ENCODE results near the gene MICAL3.

Gene MICAL3

GRCh38 chr22:17861909-17862308 lies 162.5 kb downstream of the MICAL3 start:
- Histone ChIP-seq H3K36me3 (replicated peaks) (peaks cover 7% of the 10 kb centered on the region), H3K27ac (no peak overlapping the region), H3K4me3 (ENCODE audit: low read depth, low read length) (no peak overlapping the region), H3K27me3 (replicated peaks) (no peaks in the 10 kb centered on the region)
- TF ChIP-seq CTCF (IDR thresholded peaks at IDR 0.05; ENCODE audit: low read depth, low read length, missing control alignments), result no peak
- no peak for DNase-seq
- in situ Hi-C loops (cut with HindIII; ENCODE audit: low pct_ligation_motif_present, low sequenced_read_pairs), result no loop called here

GRCh38 chr22:17860220-17860965 lies 164.0 kb downstream of the MICAL3 start:
- no peak for TF ChIP-seq CTCF (IDR thresholded peaks at IDR 0.05; ENCODE audit: low read depth, low read length, missing control alignments)
- DNase-seq, result no peak
- H3K36me3 ChIP-seq (replicated peaks), result peaks cover 7% of the 10 kb centered on the region
- no peak overlapping the region for H3K27ac ChIP-seq
- in situ Hi-C loops (cut with HindIII; ENCODE audit: low pct_ligation_motif_present, low sequenced_read_pairs), result no loop called here
- no peaks in the 10 kb centered on the region for H3K27me3 ChIP-seq (replicated peaks)
- H3K4me3 ChIP-seq (ENCODE audit: low read depth, low read length), result no peak overlapping the region

GRCh38 chr22:17858033-17858432 lies 166.3 kb downstream of the MICAL3 start:
- no peak for TF ChIP-seq CTCF (IDR thresholded peaks at IDR 0.05; ENCODE audit: low read depth, low read length, missing control alignments)
- H3K27me3 ChIP-seq (replicated peaks), result no peaks in the 10 kb centered on the region
- H3K27ac ChIP-seq, result no peak overlapping the region
- DNase-seq, result no peak
- in situ Hi-C loops (cut with HindIII; ENCODE audit: low pct_ligation_motif_present, low sequenced_read_pairs), result no loop called here
- H3K4me3 ChIP-seq (ENCODE audit: low read depth, low read length), result no peak overlapping the region
- H3K36me3 ChIP-seq (replicated peaks), result no peaks in the 10 kb centered on the region

GRCh38 chr22:17855572-17856290 lies 168.6 kb downstream of the MICAL3 start:
- Histone ChIP-seq H3K27ac (no peak overlapping the region), H3K4me3 (ENCODE audit: low read depth, low read length) (no peak overlapping the region), H3K36me3 (replicated peaks) (no peaks in the 10 kb centered on the region), H3K27me3 (replicated peaks) (no peaks in the 10 kb centered on the region)
- TF ChIP-seq CTCF (IDR thresholded peaks at IDR 0.05; ENCODE audit: low read depth, low read length, missing control alignments), result no peak
- no peak for DNase-seq
- in situ Hi-C loops (cut with HindIII; ENCODE audit: low pct_ligation_motif_present, low sequenced_read_pairs), result no loop called here

- Histone ChIP-seq H3K4me3 (ENCODE audit: low read depth, low read length) (no peak overlapping the region), H3K27ac (no peak overlapping the region), H3K27me3 (replicated peaks) (no peaks in the 10 kb centered on the region), H3K36me3 (replicated peaks) (no peaks in the 10 kb centered on the region)
- in situ Hi-C loops (cut with HindIII; ENCODE audit: low pct_ligation_motif_present, low sequenced_read_pairs), result no loop called here
- DNase-seq, result peak; percentile 11
- no peak for TF ChIP-seq CTCF (IDR thresholded peaks at IDR 0.05; ENCODE audit: low read depth, low read length, missing control alignments)
Observed at GRCh38 chr22:17853073-17853472, 171.3 kb downstream of the MICAL3 start.
